ENCODE measurements around the gene SLX9. TPM values are rescaled to one million over a fixed set of nuclear protein-coding genes. Genes with fewer than 3 reads are reported as not detected.

Gene SLX9
- total RNA-seq, 4 donors from 2014 or later: 7.5 to 16.4 (median 10.5) TPM

GRCh38 chr21:44893948-44894656, 45.7 kb upstream of the SLX9 start:
- TF ChIP-seq CTCF (IDR thresholded peaks at IDR 0.05; ENCODE audit: low read depth): no peak

DNA sequence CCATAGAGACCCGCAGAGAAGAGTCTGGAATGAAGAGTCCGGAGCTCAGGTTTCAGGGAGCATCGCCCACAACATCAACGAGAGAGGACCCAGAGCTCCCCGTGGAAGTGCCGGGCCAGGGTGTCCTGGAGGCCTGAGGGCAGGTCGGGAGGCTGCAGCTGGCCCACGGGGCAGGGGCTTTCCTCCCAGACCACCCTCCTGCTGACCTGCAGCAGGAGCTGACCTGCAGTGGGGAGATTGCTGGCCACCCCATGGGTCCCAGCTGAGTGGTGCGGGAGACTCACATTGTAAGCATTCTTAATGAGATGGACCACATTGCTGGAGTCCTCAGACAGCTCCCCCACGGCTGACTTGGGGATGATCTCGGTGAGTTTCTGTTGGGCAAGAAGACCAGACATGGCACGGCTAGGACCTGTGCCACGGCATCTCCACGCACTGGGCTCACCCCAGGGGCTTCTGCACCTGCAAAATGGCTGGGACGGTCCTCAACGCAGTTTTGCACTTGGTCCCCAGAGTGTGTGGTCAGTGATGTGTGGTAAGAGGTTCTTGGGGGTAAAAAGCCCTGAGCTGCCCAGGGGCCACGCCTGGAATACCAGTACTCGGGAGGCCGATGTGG, 45.0 kb upstream of the SLX9 start:
- no peak for TF ChIP-seq CTCF (IDR thresholded peaks at IDR 0.05; ENCODE audit: low read depth)

GRCh38 chr21:44895859-44896258, 44.0 kb upstream of the SLX9 start:
- TF ChIP-seq CTCF (IDR thresholded peaks at IDR 0.05; ENCODE audit: low read depth): no peak

- TF ChIP-seq CTCF (IDR thresholded peaks at IDR 0.05; ENCODE audit: low read depth): no peak
Observed at GRCh38 chr21:44896561-44897286, 43.1 kb upstream of the SLX9 start.

DNA sequence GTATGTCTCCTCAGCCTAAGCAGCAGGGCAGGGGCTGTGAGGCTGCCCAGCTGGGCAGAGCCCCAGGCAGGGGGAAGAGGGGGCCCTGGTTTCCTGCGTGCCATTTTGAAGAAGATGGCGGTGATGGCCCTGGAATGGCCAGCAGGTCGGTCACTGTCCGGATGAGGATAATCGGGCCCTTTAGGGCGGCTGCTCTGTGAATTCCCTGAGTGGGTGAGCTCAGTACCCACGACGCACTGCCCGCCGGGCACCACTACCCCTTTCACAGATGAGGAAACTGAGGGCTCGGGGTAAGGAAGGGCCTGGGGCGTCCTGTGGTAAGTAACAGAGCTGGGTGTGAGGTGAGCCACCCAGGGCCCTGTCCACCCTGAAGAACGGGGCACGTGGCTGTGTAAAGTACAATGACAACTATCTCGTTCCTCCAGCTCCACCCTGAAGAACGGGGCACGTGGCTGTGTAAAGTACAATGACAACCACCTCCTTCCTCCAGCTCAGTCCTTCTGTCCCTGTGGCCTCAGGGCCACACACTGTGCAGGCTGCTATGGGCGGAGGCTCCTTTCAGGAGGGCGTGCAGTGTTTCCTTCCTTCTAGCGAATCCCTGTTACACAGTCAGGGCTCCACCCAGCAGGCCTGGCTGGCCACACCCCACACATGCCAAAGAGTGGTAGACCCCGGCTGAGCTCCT, 42.4 kb upstream of the SLX9 start:
- TF ChIP-seq CTCF (IDR thresholded peaks at IDR 0.05; ENCODE audit: low read depth): no peak

- TF ChIP-seq CTCF (IDR thresholded peaks at IDR 0.05; ENCODE audit: low read depth): no peak
Observed at GRCh38 chr21:44898011-44898488, 41.8 kb upstream of the SLX9 start.
